HepG2 (cell line): ENCODE data around the gene GMPPA. TPM values are rescaled to one million over a fixed set of nuclear protein-coding genes. Genes with fewer than 3 reads are reported as not detected.

Experiments used
- AFF4 ChIP-seq: sonication (generic); formaldehyde crosslinking; IDR thresholded peaks from 2 replicates; pipeline ENCODE4 v1.4.0; 2020; ENCODE audit warnings: missing genetic modification reagents
- AGO2 ChIP-seq: fragments of 200-400 bp; formaldehyde crosslinking; optimal IDR thresholded peaks from 2 replicates; pipeline ENCODE3; 2017; ENCODE audit warnings: mild to moderate bottlenecking, low read depth, low read length, moderate library complexity
- ARHGAP35 ChIP-seq: sonication (generic); formaldehyde crosslinking; IDR thresholded peaks from 2 replicates; pipeline ENCODE4 v1.9.0; 2022; ENCODE audit warnings: mild to moderate bottlenecking, inconsistent platforms, moderate library complexity, missing genetic modification reagents, borderline replicate concordance
- ATF7-NPFF ChIP-seq: sonication (generic); formaldehyde crosslinking; IDR thresholded peaks from 2 replicates; pipeline ENCODE4 v1.8.1; 2023; ENCODE audit warnings: mild to moderate bottlenecking, low read depth, missing genetic modification reagents, moderate library complexity
- E2F1 ChIP-seq: sonication (generic); formaldehyde crosslinking; IDR thresholded peaks from 2 replicates; pipeline ENCODE4 v1.5.0; 2020; ENCODE audit warnings: missing genetic modification reagents
- EHMT2 ChIP-seq: fragments of 200-600 bp; sonication (generic); IDR thresholded peaks from 2 replicates; pipeline ENCODE4 v1.7.0; 2017; ENCODE audit warnings: antibody characterized with exemption, low read depth, low read length, borderline replicate concordance
- GMEB2 ChIP-seq: IDR thresholded peaks from 2 replicates; pipeline ENCODE4 v1.6.1; 2016; ENCODE audit warnings: missing biosample characterization, missing genetic modification reagents, low read depth
- KLF15 ChIP-seq: sonication (generic); formaldehyde crosslinking; IDR thresholded peaks from 2 replicates; pipeline ENCODE4 v1.8.1; 2023; ENCODE audit warnings: borderline replicate concordance, mild to moderate bottlenecking, inconsistent platforms, missing genetic modification reagents, mixed read lengths
- RELA ChIP-seq: sonication (generic); formaldehyde crosslinking; IDR thresholded peaks from 2 replicates; pipeline ENCODE4 v1.4.0; 2020; ENCODE audit warnings: missing genetic modification reagents
- REXO4 ChIP-seq: sonication (generic); formaldehyde crosslinking; IDR thresholded peaks from 2 replicates; pipeline ENCODE4 v1.8.0; 2022; ENCODE audit warnings: missing genetic modification reagents, mild to moderate bottlenecking, borderline replicate concordance
- THRA ChIP-seq: sonication (generic); formaldehyde crosslinking; IDR thresholded peaks from 2 replicates; pipeline ENCODE4 v1.4.0; 2020; ENCODE audit warnings: missing genetic modification reagents, borderline replicate concordance
- ZBTB46 ChIP-seq: sonication (generic); formaldehyde crosslinking; IDR thresholded peaks from 2 replicates; pipeline ENCODE4 v1.4.0; 2020; ENCODE audit warnings: mild to moderate bottlenecking, missing genetic modification reagents, borderline replicate concordance
- ZNF451 ChIP-seq: sonication (generic); formaldehyde crosslinking; IDR thresholded peaks from 2 replicates; pipeline ENCODE4 v1.5.0; 2020; ENCODE audit warnings: mild to moderate bottlenecking, missing genetic modification reagents
- ZNF615 ChIP-seq: sonication (generic); formaldehyde crosslinking; IDR thresholded peaks from 2 replicates; pipeline ENCODE4 v1.5.0; 2020; ENCODE audit warnings: mild to moderate bottlenecking, missing genetic modification reagents, borderline replicate concordance
- ZSCAN20 ChIP-seq: sonication (generic); formaldehyde crosslinking; IDR thresholded peaks from 2 replicates; pipeline ENCODE4 v1.4.0; 2020; ENCODE audit warnings: missing genetic modification reagents, mild to moderate bottlenecking, borderline replicate concordance
- polyA plus RNA-seq, 8 experiments: library from polyadenylated mRNA; depleted of rRNA in 3 of 8; stranded (reverse) in 7 of 8; unstranded in 1 of 8; fragments of >200 nt; fragmentation: Illumina TruSeq in 4 of 8; extraction: Trizol in 4 of 8; gene quantifications; 2 replicates each; pipeline versions ENCODE4 v1.2.1 to v1.2.3, GENCODE V29; 2011 to 2016; ENCODE audit warnings: low read depth in 4 of 8, missing spikeins in 1 of 8, mixed read lengths in 1 of 8; ENCODE audit not compliant: insufficient read depth in 1 of 8
- total RNA-seq, 5 experiments: library from RNA; depleted of rRNA; stranded (reverse); fragments of >200 nt; fragmentation: Illumina TruSeq; extraction: Trizol; gene quantifications; 2 replicates each; pipeline ENCODE4 v1.2.3, GENCODE V29; 2016; ENCODE audit warnings: low read depth in 1 of 5

The GMPPA gene
- total and polyA plus RNA-seq, 2 of the 13 experiments (the other 11 are each of a cell fraction or from before 2014, with no cell fraction given): 81.1 to 106 TPM

- no peak for TF ChIP-seq AFF4 (CRISPR knock-in tag)
- TF ChIP-seq ZBTB46 (CRISPR knock-in tag): 0 out of 2 replicates have a peak, but pooled peaks have one; percentile 58
- no peak for TF ChIP-seq REXO4 (CRISPR knock-in tag)
- no peak for TF ChIP-seq EHMT2
- no peak for TF ChIP-seq THRA
- peak; percentile 79 for TF ChIP-seq AGO2
- TF ChIP-seq GMEB2 (CRISPR knock-in tag): no peak
- TF ChIP-seq ZNF451: no peak
- peak; percentile 86; the same call in 1 of the 2 replicates for TF ChIP-seq ARHGAP35 (CRISPR knock-in tag)
- no peak; the same call in 1 of the 2 replicates for TF ChIP-seq E2F1 (CRISPR knock-in tag)
- TF ChIP-seq KLF15 (CRISPR knock-in tag): 0 out of 2 replicates have a peak, but pooled peaks have one; percentile 51
- TF ChIP-seq RELA: no peak
- TF ChIP-seq ZSCAN20 (CRISPR knock-in tag): no peak
- TF ChIP-seq ZNF615 (CRISPR knock-in tag): no peak
- peak; percentile 49; the same call in 1 of the 2 replicates for TF ChIP-seq ATF7-NPFF (CRISPR knock-in tag)
These were observed 44.4 kb downstream of the GMPPA start (continued) for GRCh38 chr2:219542931-219543595.
